A549 (cell line): ENCODE results near the gene ORM2. TPM values are rescaled to one million over a fixed set of nuclear protein-coding genes. Genes with fewer than 3 reads are reported as not detected.

Experiments
- ATAC-seq, 2 experiments: fragments of 200-7000 bp in 1 of 2; fragments of >200 bp in 1 of 2; cut with Nextera tagmentation in 1 of 2; cut with Tn5 transposase in 1 of 2; 3 replicates each; pipeline versions ENCODE4 v1.8.0 to v1.9.1; 2018 to 2020; ENCODE audit warnings: mild to moderate bottlenecking in 1 of 2, moderate library complexity in 1 of 2
- CTCF ChIA-PET: fragments of 300-600 bp; sonication (Branson Sonifier 250); formaldehyde crosslinking; extraction: SDS; loops from one replicate; lab custom pipeline; 2021; ENCODE audit warnings: antibody characterized with exemption, inconsistent platforms; lab: Yijun Ruan, JAX
- POLR2A ChIA-PET: fragments of 350-600 bp; formaldehyde crosslinking; extraction: SDS; loops from one replicate; lab custom pipeline; 2021; ENCODE audit warnings: antibody characterized with exemption, inconsistent platforms; lab: Yijun Ruan, JAX
- DNase-seq, 2 experiments: peaks; one replicate each; pipeline versions ENCODE4 v3.0.0 to v3.0.0-alpha.2; 2011 to 2016; ENCODE audit warnings: low read depth in 1 of 2, low spot score in 1 of 2
- FAIRE-seq: peaks from 2 replicates; lab custom pipeline; 2011; peaks lifted over from hg19 to GRCh38; lab: Jason Lieb, UNC
- H3K27ac ChIP-seq, 2 experiments: fragments of >200 bp; sonication (Bioruptor Twin); formaldehyde crosslinking; 3 replicates each; pipeline ENCODE4 v1.5.1; 2016 to 2017
- H3K4me1 ChIP-seq: fragments of >200 bp; sonication (Bioruptor Twin); formaldehyde crosslinking; 3 replicates; pipeline ENCODE4 v1.6.1; 2016
- H3K4me2 ChIP-seq: fragments of >200 bp; sonication (Bioruptor Twin); formaldehyde crosslinking; 3 replicates; pipeline ENCODE4 v1.6.1; 2016
- H3K4me3 ChIP-seq: fragments of >200 bp; sonication (Bioruptor Twin); formaldehyde crosslinking; 3 replicates; pipeline ENCODE4 v1.5.1; 2016
- H3K9me3 ChIP-seq: fragments of >200 bp; sonication (Bioruptor Twin); formaldehyde crosslinking; 3 replicates; pipeline ENCODE4 v1.6.1; 2016
- BHLHE40 ChIP-seq: IDR thresholded peaks from 2 replicates; pipeline ENCODE4 v1.6.1; 2012; ENCODE audit warnings: low read depth, low read length, inconsistent platforms
- CBX2 ChIP-seq: fragments of 200-600 bp; sonication (generic); IDR thresholded peaks from 2 replicates; pipeline ENCODE4 v1.6.1; 2016; ENCODE audit warnings: low read depth, mild to moderate bottlenecking, borderline replicate concordance
- EHMT2 ChIP-seq: fragments of 200-600 bp; sonication (generic); IDR thresholded peaks from 2 replicates; pipeline ENCODE4 v1.6.1; 2016; ENCODE audit warnings: antibody characterized with exemption, low read depth, mild to moderate bottlenecking, moderate library complexity
- EP300 ChIP-seq, 2 experiments: fragments of >200 bp; sonication (Bioruptor Twin); formaldehyde crosslinking; IDR thresholded peaks; 2 replicates in 1 of 2; 3 replicates in 1 of 2; pipeline ENCODE4 v1.6.1; 2016 to 2017
- ESRRA ChIP-seq: fragments of 150-350 bp; IDR thresholded peaks from 2 replicates; pipeline ENCODE4 v1.6.1; 2014; ENCODE audit warnings: mild to moderate bottlenecking, low read length, borderline replicate concordance
- FOXS1 ChIP-seq: fragments of 250-450 bp; sonication (Bioruptor Pico); IDR thresholded peaks from 2 replicates; pipeline ENCODE4 v1.5.0; 2020; ENCODE audit warnings: mild to moderate bottlenecking, moderate library complexity
- HEYL ChIP-seq: fragments of 250-450 bp; sonication (Bioruptor Pico); IDR thresholded peaks from 2 replicates; pipeline ENCODE4 v1.8.0; 2021; ENCODE audit warnings: mild to moderate bottlenecking, moderate library complexity
- HOXB13 ChIP-seq: fragments of 250-450 bp; sonication (Bioruptor Pico); IDR thresholded peaks from 2 replicates; pipeline ENCODE4 v1.5.0; 2020; ENCODE audit warnings: low read depth, mild to moderate bottlenecking, moderate library complexity
- MAFK ChIP-seq: fragments of 450-650 bp; IDR thresholded peaks from 2 replicates; pipeline ENCODE4 v1.6.1; 2014; ENCODE audit not compliant: partially characterized antibody
- MAZ ChIP-seq: fragments of 150-350 bp; IDR thresholded peaks from 2 replicates; pipeline ENCODE4 v1.6.1; 2014; ENCODE audit warnings: antibody characterized with exemption, low read depth, low read length, borderline replicate concordance
- MYC ChIP-seq: IDR thresholded peaks from 2 replicates; pipeline ENCODE4 v1.6.1; 2012; ENCODE audit warnings: mild to moderate bottlenecking, inconsistent platforms, low read length, improper control_type of control experiment, borderline replicate concordance
- NFE2L2 ChIP-seq: fragments of 150-350 bp; conservative IDR thresholded peaks from 2 replicates; pipeline ENCODE4 v1.6.1; 2014; ENCODE audit warnings: low read length
- RNF2 ChIP-seq: fragments of 200-600 bp; sonication (generic); IDR thresholded peaks from 2 replicates; pipeline ENCODE4 v1.6.1; 2016; ENCODE audit warnings: low read depth, mild to moderate bottlenecking, antibody characterized with exemption, moderate library complexity, borderline replicate concordance
- TFCP2L1 ChIP-seq: fragments of 250-450 bp; sonication (Bioruptor Pico); IDR thresholded peaks from 2 replicates; pipeline ENCODE4 v1.5.0; 2021; ENCODE audit warnings: mild to moderate bottlenecking
- ZFP36 ChIP-seq: fragments of 450-650 bp; IDR thresholded peaks from 2 replicates; pipeline ENCODE4 v1.6.1; 2014; ENCODE audit warnings: borderline replicate concordance; ENCODE audit not compliant: partially characterized antibody
- ZNF302 ChIP-seq: fragments of 250-450 bp; sonication (Bioruptor Pico); IDR thresholded peaks from 2 replicates; pipeline ENCODE4 v1.9.0; 2021; ENCODE audit warnings: inconsistent platforms, mild to moderate bottlenecking, moderate library complexity
- ZSCAN20 ChIP-seq: fragments of 250-450 bp; sonication (Bioruptor Pico); IDR thresholded peaks from 2 replicates; pipeline ENCODE4 v1.8.0; 2022; ENCODE audit warnings: mild to moderate bottlenecking, moderate library complexity
- WGBS: methylation state at CpG from one replicate; pipeline ENCODE4 v1.1.6; 2017; ENCODE audit errors: missing lambda C conversion rate; 5-methylcytosine and 5-hydroxymethylcytosine counted together
- polyA plus RNA-seq, 4 experiments: library from polyadenylated mRNA; depleted of rRNA in 3 of 4; stranded (reverse); fragments of >200 nt; fragmentation: RNase III in 1 of 4; extraction: RNeasy Plus Mini Kit Qiagen cat#74134 plus additional on column Dnase treatment in 1 of 4; gene quantifications; 2 replicates in 3 of 4; 3 replicates in 1 of 4; pipeline ENCODE4 v1.2.3, GENCODE V29; 2011 to 2017
- TF ChIP-seq, protein P1 (sequence below): fragments of >200 bp; sonication (Bioruptor Twin); formaldehyde crosslinking; IDR thresholded peaks from 3 replicates; pipeline ENCODE4 v1.6.1; 2016
- TF ChIP-seq, protein P2 (sequence below): IDR thresholded peaks from 2 replicates; pipeline ENCODE4 v1.6.1; 2012
- TF ChIP-seq, protein P3 (sequence below): fragments of 250-450 bp; sonication (Bioruptor Pico); IDR thresholded peaks from 2 replicates; pipeline ENCODE4 v1.5.0; 2021; ENCODE audit warnings: mild to moderate bottlenecking, moderate library complexity, borderline replicate concordance
- TF ChIP-seq, protein P4 (sequence below): fragments of 200-600 bp; sonication (generic); IDR thresholded peaks from 2 replicates; pipeline ENCODE4 v1.6.1; 2016; ENCODE audit warnings: antibody characterized with exemption, mild to moderate bottlenecking, moderate library complexity
- TF ChIP-seq, protein P5 (sequence below): fragments of >200 bp; sonication (Bioruptor Twin); formaldehyde crosslinking; IDR thresholded peaks from 3 replicates; pipeline ENCODE4 v1.5.1; 2016
- TF ChIP-seq, protein P6 (sequence below): IDR thresholded peaks from 2 replicates; pipeline ENCODE4 v1.6.1; 2012
- TF ChIP-seq, protein P7 (sequence below): fragments of 250-450 bp; sonication (Bioruptor Pico); IDR thresholded peaks from 2 replicates; pipeline ENCODE4 v1.5.0; 2020; ENCODE audit warnings: low read depth, mild to moderate bottlenecking, moderate library complexity

The ORM2 gene
- polyA plus RNA-seq, 2 of the 4 experiments (the other 2 are of a cell fraction), result 0.10 TPM; not detected in 1

DNA sequence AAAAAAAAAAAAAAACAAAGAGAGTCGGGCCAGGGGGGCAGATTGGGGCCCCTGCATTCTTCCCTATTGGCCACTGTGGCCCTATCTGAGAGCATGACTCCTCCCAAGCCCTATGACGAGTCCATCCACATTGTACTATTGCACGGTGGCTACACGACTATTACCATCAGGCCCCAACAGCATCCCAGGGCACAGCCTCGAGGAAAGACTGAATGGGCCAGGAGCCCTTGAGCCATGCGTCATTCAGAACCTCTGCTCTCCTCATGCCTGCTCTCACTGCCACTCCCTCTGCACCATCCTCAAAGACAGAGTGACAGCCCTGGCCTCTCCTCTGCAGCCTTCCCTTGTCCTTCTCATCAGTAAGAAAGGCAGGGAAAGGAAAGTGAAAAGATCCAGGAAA, 26.9 kb upstream of the ORM2 start:
- Histone ChIP-seq H3K4me2 (no peak overlapping the region), H3K4me1 (no peaks in the 10 kb centered on the region), H3K27ac (no peak overlapping the region), H3K4me3 (no peak overlapping the region), H3K9me3 (no peaks in the 10 kb centered on the region)
- CTCF ChIA-PET, result interaction anchor here (0.7 kb wide), 1 partner anchor 12 kb away, joined by 5 read pairs; no protein-coding TSS in a partner anchor
- no peak for DNase-seq
- TF ChIP-seq ZSCAN20 (CRISPR knock-in tag) (no peak), ESRRA (no peak), ZNF302 (CRISPR knock-in tag) (no peak), NFE2L2 (no peak), HOXB13 (CRISPR knock-in tag) (no peak), TFCP2L1 (CRISPR knock-in tag) (no peak), MYC (no peak), CBX2 (no peak)
- TF ChIP-seq, protein P1, sequence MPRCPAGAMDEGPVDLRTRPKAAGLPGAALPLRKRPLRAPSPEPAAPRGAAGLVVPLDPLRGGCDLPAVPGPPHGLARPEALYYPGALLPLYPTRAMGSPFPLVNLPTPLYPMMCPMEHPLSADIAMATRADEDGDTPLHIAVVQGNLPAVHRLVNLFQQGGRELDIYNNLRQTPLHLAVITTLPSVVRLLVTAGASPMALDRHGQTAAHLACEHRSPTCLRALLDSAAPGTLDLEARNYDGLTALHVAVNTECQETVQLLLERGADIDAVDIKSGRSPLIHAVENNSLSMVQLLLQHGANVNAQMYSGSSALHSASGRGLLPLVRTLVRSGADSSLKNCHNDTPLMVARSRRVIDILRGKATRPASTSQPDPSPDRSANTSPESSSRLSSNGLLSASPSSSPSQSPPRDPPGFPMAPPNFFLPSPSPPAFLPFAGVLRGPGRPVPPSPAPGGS, result no peak
- TF ChIP-seq, protein P2, sequence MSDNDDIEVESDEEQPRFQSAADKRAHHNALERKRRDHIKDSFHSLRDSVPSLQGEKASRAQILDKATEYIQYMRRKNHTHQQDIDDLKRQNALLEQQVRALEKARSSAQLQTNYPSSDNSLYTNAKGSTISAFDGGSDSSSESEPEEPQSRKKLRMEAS, result no peak
- TF ChIP-seq, protein P3, sequence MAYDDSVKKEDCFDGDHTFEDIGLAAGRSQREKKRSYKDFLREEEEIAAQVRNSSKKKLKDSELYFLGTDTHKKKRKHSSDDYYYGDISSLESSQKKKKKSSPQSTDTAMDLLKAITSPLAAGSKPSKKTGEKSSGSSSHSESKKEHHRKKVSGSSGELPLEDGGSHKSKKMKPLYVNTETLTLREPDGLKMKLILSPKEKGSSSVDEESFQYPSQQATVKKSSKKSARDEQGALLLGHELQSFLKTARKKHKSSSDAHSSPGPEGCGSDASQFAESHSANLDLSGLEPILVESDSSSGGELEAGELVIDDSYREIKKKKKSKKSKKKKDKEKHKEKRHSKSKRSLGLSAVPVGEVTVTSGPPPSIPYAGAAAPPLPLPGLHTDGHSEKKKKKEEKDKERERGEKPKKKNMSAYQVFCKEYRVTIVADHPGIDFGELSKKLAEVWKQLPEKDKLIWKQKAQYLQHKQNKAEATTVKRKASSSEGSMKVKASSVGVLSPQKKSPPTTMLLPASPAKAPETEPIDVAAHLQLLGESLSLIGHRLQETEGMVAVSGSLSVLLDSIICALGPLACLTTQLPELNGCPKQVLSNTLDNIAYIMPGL (CRISPR knock-in tag), result no peak
- WGBS, result 82% methylated on average over 6 of the region's 6 CpGs
- FAIRE-seq, result no peak
- ATAC-seq, result no peak
- POLR2A ChIA-PET, result no interaction called here

DNA sequence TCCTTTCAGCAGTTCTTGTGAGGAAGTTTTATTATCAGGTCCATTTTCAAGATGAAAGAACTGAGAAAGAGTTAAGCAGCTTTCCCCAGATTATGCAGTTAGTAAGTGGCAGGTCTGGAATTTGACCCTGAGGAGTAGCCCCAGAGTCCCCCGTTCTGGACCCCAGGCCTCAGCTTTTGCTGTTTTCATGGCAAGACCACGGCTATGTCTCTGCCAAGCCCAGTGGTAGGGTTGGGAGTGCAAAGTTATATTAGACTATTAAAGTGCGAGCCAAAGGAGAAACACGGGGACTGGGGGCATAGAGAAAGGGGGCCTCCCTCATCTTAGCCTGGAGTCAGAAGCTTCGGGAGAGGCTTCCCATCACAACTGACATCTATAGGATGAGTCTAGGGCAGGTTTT, 26.1 kb upstream of the ORM2 start:
- ChIA-PET CTCF (interaction anchor here (1.4 to 1.5 kb wide), 3 partner anchors 10 to 398 kb away, joined by 3 to 4 read pairs (median 4); no protein-coding TSS in a partner anchor), POLR2A (no interaction called here)
- no peak for ATAC-seq
- H3K4me1 ChIP-seq, result no peaks in the 10 kb centered on the region
- no peak overlapping the region for H3K27ac ChIP-seq
- DNase-seq, result no peak
- H3K4me3 ChIP-seq, result no peak overlapping the region
- no peak overlapping the region for H3K4me2 ChIP-seq
- no peak for FAIRE-seq
- H3K9me3 ChIP-seq, result no peaks in the 10 kb centered on the region
- WGBS, result 90% methylated on average over 5 of the region's 5 CpGs
- TF ChIP-seq, protein P4, sequence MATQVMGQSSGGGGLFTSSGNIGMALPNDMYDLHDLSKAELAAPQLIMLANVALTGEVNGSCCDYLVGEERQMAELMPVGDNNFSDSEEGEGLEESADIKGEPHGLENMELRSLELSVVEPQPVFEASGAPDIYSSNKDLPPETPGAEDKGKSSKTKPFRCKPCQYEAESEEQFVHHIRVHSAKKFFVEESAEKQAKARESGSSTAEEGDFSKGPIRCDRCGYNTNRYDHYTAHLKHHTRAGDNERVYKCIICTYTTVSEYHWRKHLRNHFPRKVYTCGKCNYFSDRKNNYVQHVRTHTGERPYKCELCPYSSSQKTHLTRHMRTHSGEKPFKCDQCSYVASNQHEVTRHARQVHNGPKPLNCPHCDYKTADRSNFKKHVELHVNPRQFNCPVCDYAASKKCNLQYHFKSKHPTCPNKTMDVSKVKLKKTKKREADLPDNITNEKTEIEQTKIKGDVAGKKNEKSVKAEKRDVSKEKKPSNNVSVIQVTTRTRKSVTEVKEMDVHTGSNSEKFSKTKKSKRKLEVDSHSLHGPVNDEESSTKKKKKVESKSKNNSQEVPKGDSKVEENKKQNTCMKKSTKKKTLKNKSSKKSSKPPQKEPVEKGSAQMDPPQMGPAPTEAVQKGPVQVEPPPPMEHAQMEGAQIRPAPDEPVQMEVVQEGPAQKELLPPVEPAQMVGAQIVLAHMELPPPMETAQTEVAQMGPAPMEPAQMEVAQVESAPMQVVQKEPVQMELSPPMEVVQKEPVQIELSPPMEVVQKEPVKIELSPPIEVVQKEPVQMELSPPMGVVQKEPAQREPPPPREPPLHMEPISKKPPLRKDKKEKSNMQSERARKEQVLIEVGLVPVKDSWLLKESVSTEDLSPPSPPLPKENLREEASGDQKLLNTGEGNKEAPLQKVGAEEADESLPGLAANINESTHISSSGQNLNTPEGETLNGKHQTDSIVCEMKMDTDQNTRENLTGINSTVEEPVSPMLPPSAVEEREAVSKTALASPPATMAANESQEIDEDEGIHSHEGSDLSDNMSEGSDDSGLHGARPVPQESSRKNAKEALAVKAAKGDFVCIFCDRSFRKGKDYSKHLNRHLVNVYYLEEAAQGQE, result no peak
- TF ChIP-seq MAZ, result no peak
- TF ChIP-seq ZFP36, result no peak
- TF ChIP-seq ZNF302 (CRISPR knock-in tag), result no peak
- no peak for TF ChIP-seq BHLHE40
- no peak for TF ChIP-seq EP300 (IDR thresholded peaks at IDR 0.05)
- no peak for TF ChIP-seq EHMT2
- no peak for TF ChIP-seq FOXS1 (CRISPR knock-in tag)
- no peak for TF ChIP-seq HEYL (CRISPR knock-in tag)
- TF ChIP-seq, protein P5, sequence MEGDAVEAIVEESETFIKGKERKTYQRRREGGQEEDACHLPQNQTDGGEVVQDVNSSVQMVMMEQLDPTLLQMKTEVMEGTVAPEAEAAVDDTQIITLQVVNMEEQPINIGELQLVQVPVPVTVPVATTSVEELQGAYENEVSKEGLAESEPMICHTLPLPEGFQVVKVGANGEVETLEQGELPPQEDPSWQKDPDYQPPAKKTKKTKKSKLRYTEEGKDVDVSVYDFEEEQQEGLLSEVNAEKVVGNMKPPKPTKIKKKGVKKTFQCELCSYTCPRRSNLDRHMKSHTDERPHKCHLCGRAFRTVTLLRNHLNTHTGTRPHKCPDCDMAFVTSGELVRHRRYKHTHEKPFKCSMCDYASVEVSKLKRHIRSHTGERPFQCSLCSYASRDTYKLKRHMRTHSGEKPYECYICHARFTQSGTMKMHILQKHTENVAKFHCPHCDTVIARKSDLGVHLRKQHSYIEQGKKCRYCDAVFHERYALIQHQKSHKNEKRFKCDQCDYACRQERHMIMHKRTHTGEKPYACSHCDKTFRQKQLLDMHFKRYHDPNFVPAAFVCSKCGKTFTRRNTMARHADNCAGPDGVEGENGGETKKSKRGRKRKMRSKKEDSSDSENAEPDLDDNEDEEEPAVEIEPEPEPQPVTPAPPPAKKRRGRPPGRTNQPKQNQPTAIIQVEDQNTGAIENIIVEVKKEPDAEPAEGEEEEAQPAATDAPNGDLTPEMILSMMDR, result no peak
- no peak for TF ChIP-seq MYC
- TF ChIP-seq ESRRA, result no peak
- no peak for TF ChIP-seq RNF2
- TF ChIP-seq, protein P1, result no peak
- TF ChIP-seq, protein P6, sequence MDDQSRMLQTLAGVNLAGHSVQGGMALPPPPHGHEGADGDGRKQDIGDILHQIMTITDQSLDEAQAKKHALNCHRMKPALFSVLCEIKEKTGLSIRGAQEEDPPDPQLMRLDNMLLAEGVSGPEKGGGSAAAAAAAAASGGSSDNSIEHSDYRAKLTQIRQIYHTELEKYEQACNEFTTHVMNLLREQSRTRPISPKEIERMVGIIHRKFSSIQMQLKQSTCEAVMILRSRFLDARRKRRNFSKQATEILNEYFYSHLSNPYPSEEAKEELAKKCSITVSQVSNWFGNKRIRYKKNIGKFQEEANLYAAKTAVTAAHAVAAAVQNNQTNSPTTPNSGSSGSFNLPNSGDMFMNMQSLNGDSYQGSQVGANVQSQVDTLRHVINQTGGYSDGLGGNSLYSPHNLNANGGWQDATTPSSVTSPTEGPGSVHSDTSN, result no peak
- TF ChIP-seq MAFK, result no peak
- TF ChIP-seq, protein P7, sequence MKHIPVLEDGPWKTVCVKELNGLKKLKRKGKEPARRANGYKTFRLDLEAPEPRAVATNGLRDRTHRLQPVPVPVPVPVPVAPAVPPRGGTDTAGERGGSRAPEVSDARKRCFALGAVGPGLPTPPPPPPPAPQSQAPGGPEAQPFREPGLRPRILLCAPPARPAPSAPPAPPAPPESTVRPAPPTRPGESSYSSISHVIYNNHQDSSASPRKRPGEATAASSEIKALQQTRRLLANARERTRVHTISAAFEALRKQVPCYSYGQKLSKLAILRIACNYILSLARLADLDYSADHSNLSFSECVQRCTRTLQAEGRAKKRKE (CRISPR knock-in tag), result no peak
